NOMO-1 treated with dmso at 0.1 percent for 144 hours (cell line): ENCODE data around the gene FGFR3.
"Not testable (repeated sequence)": the region's sequence is repeated elsewhere in the genome, so short reads cannot be mapped to it uniquely, and the experiment has no call there.

Experiments
- DNase-seq: peaks from one replicate; lab custom pipeline; 2025; ENCODE audit not compliant: unreplicated experiment; lab: John Stamatoyannopoulos, UW

The FGFR3 gene

DNA sequence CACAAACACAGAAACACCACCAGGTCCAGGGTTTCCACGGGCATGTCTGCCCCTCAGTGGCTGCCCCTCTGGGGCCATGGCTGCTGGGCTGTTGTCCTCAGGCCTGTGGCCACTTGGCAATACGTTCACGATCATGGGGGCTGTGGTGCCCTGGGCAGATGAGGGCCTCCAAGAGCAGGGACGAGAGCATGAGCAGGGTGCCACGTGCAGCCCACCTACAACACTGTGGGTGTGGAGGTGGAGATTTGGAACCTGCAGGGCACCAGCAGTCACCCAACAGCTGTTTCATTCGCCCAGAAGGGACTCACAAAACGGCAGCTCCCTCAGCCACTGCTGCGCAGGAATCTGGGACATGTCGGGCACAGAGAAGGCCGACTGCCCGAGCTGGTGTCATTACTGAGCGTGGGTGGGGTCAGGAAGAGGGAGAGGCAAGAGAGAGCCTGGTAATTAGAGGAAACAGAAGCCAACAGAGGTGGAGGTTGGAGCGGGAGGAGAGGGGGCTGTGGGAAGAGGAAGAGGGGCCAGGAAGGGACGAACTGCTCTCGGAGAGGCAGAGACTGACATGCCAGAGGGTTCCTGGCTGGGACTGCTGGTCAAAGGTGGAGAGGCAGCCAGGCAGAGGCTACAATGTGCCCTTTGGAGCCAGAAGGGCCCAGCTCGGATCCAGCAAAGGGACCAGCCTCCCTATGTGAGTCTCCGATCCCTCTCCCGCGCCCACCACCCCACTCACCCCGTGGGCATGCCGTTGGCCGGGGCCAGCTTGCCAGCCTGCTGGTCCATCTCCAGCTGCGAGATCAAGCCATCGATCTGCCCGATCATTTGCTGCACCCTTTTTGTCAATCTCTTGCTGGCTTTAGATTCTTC lies 23.1 kb downstream of the FGFR3 start:
- no peak for DNase-seq

GRCh38 chr4:1819284-1819683 lies 26.2 kb downstream of the FGFR3 start:
- no peak for DNase-seq

DNA sequence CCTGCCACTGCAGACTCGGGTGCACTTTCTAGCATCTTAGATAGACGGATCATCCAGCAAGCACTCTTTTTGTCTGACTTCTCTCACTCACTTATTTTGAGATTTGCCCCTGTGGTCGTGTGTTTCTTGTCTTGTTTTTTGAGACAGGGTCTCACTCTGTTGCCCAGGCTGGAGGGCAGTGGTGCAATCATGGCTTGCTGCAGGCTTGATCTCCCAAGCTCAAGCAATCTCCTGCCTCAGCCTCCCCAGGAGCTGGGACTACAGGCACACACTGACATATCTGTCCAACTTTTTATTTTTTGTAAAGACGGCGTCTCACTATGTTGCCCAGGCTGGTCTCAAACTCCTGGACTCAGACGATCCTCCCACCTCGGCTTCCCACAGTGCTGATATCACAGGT lies 26.7 kb downstream of the FGFR3 start:
- DNase-seq: no peak

DNA sequence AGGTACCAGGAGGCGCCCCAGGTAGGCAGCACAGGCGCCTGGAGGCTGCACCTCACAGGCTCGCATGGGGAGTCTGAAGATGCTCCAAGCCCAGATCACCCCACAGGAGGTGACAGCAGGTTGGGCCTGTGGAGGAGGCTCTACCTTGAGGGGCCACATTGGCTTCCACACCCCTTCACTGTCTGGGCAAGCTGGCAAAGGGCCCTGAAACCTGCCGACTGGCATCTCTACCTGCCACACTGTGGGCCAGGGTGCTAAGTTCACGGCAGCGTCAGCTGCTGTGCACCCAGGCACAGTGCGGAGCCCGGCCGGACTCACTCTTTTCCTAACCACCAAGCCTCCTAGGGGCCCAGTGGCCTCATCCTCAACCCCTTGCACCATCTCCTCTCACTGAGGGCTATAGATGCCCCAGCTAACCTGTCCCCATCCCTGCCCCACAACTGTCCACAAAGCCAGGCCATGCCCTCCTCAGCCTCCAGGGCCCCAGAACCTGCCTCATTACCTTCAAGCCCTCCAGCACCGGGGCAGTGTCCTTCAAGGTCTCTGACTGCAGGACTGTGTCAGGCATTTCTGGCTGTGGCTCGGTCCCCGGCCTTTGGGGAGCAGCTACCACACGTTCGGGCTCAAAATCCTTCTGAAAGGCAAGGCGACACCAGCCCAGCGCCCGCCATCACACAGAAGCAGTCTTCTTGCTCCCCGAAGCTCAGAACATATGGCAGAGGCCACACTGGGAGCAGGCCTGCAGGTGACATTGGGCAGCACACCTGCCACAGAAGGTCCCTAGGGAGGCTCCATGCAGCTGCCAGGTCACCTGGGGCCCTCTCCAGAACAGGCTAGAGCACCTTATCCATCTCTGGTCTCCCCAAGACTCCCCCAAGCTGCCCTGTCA lies 28.8 kb downstream of the FGFR3 start:
- DNase-seq: no peak

- DNase-seq: no peak
These were observed 29.8 kb downstream of the FGFR3 start for GRCh38 chr4:1822568-1823544.

DNA sequence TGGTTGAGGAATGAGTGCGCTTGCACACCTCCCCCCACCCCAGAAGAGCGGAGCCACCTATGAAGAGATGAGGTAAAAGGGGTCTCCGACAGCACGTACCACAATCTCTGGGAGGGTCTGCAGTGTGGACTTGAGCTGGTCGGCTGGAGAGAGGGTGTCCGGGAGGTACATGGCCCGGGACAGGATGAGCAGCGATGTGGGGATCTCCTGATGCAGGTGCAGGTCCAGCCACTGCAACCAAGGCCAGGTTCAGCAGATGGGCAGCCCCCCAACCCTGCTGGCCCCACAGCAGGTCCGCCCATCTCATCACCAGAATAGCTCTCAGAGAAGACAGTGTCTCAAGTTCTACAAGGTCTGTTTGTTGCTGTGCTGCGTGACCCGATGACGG lies 30.4 kb downstream of the FGFR3 start:
- DNase-seq: no peak

DNA sequence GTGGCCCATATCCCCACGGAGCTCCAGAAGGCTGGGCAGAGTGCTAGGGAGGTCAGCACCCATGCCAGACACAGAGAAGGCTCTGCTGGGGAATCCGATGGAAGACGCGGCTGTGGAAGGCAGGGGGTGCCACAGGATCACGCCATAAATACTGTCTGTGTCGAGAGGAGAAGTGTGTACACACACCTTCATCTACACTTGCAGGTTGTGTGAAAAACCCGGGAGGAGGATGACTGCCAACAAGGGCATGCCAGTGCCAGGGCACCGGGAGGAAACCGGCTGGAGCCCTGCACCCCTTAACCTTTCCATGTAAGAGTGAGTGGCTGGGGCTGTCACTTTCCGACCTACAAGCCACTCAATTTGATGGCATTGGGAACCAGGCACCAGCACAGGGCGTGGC lies 31.7 kb downstream of the FGFR3 start:
- DNase-seq: no peak

DNA sequence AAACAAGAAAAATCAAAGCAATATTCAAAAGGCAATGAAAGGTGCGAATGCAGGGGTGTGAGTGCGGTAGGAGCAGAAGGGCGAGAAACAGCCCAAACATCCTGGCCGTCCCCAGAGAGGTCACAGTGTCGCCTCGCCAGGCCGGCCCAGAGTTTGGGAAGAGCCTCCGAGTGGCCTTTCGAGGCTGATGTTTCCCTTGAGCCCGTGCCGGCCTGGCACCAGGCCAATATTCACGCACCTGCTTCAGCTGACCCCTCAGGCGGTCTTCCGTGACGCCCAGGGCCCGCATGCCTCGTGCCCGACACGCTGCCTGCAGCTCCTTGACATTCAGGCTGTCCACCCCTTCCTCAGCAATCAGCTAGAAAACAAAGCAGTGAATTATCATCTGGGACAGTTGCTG lies 32.2 kb downstream of the FGFR3 start:
- DNase-seq: no peak

- no peak for DNase-seq
These were observed 33.6 kb downstream of the FGFR3 start for GRCh38 chr4:1826531-1827350.

- no peak for DNase-seq
These were observed 37.1 kb downstream of the FGFR3 start for GRCh38 chr4:1830234-1830633.

DNA sequence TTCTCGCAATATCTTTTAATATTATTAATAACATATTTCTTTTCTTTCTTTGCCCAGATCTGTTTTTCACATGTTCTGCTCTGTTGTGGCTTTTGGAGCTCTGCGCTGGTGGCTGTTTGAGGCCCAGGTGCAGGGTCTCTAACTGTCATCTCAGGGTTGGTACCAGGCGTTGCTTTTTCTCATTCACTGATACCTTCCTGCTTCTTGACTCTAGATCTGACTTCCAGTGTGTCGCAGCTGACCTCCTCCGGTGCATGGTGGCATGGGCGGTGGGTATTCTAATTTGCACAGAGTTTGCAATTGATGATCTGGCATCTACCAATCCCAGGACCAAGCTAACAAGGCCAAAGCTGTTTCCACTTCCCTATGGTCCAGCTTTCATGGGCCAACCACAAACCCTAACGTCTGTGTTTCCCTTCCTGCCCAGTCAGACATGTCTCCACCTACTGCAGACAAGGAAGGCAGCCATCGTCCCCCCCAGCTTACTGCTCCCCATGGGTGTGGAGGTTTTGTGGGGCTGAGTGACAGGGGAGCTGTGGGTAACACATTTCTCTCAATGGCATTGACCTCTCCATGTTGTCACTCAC lies 37.6 kb downstream of the FGFR3 start:
- DNase-seq: peak; percentile 5

GRCh38 chr4:1831331-1831730 lies 38.2 kb downstream of the FGFR3 start:
- DNase-seq: no peak

GRCh38 chr4:1832690-1833089 lies 39.6 kb downstream of the FGFR3 start:
- no peak for DNase-seq

DNA sequence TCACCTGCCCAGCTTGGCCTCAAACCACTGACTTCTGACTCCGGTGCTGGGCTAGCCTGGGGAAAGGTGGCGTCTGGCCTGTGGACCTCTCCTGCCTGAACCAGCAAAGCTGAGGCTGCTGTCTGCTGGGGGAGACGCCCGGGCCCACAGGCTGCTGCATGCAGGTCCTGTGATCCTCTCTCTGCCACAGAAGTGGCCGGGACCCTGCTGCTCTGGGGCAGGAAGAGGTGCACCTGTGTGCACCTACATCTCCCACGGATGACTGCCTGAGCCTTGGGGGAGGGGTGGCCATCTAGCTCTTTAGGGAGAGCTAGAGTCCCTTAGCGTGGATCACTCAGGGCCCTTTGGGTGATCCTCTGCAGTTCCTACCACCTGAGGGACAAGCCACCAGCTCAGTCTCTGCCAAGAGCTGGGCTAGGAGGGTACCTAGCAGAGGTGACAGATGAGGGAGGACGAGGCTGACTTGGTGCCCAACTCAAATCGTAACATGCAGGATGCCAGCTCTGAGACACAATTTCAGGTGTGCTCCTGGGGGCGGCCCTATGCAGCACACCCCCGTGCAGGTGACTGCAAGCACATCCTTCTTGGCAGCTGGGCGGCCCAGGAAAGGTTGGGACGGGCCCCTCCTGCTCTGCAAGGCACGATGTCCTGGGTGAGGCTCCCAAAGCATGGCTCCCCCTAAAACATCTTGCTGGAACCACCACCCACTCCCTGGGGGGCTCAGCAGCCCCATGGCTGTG lies 40.4 kb downstream of the FGFR3 start:
- DNase-seq: no peak

- no peak for DNase-seq
These were observed 41.1 kb downstream of the FGFR3 start for GRCh38 chr4:1834047-1834775.

DNA sequence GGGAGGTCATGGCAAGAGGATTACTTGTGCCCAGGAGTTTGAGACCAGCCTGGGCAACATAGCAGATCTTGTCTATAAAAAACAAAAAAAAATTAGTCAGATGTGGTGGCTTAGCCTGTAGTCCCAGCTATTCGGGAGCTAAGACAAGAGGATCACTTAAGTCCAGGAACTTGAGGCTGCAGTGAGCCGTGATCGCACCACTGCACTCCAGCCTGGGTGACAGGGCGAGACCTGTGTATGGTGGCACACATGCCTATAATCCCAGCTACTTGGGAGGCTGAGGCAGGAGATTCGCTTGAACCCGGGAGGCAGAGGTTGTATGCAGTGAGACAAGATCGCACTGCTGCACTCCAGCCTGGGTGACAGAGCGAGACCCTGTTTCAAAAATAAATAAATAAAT lies 42.7 kb downstream of the FGFR3 start:
- not testable (repeated sequence) for DNase-seq

DNA sequence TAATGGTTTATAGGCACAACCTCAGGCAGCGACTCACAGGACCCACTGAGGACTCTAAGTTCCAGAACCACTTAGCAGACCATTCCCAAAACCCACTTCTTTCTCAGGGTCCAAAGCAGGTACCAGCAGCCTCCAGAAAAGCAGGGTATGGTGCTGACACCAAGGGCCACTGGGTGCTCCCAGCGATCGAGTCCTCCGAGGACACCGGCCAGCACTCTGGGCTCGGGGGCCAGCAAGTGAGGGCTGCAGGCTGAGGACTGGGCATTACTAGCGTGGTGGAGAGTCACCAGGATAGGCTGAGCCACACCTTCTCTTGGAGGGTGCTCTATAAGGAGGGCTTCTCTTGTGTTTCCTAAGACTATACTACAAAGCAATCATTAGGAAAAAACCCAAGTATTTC lies 43.6 kb downstream of the FGFR3 start:
- DNase-seq: no peak

DNA sequence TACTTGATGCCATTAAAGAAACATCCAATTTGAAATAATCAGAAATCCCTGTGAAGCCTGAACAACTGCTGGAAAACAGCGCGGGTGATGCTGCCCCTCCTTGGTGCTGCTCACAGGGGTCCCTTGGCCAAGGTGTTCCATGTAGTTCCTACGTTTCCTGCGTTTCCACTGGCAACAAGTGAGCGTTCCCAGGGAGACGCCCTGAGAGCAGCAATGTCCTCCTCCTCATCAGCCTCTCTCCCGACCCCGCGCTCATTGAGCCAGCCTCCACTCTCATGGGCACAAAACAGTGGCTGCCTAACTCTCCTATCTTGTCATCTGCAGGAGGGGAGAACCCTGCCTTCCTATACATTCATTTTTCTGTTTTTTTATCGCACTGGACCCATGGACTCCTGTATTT lies 44.0 kb downstream of the FGFR3 start:
- DNase-seq: no peak
